Tibial artery (tissue), 4 donors: ENCODE results near the gene KCTD21.

Experiments
- DNase-seq, 2 donors: peaks; one replicate each; pipeline ENCODE4 v3.0.0-alpha.2; 2019
- H3K27ac ChIP-seq, 2 donors: fragments of 200-600 bp; sonication (generic) in 1 of 2; 1 replicate in 1 of 2; 2 replicates in 1 of 2; pipeline ENCODE4 v1.5.1; 2018 to 2019; ENCODE audit warnings: mild to moderate bottlenecking in 1 of 2
- H3K27me3 ChIP-seq, 2 donors: fragments of 200-600 bp; sonication (generic) in 1 of 2; one replicate each; pipeline versions ENCODE4 v1.5.1 to v1.6.0; 2016 to 2019
- H3K36me3 ChIP-seq, 3 donors: fragments of 200-600 bp; sonication (generic) in 2 of 3; one replicate each; pipeline ENCODE4 v1.5.1; 2016 to 2019; ENCODE audit warnings: mild to moderate bottlenecking in 2 of 3
- H3K4me1 ChIP-seq, 4 donors: fragments of 200-600 bp; sonication (generic) in 2 of 4; 1 replicate in 3 of 4; 2 replicates in 1 of 4; pipeline ENCODE4 v1.5.1; 2016 to 2019
- H3K4me3 ChIP-seq, 2 donors: fragments of 200-600 bp; sonication (generic) in 1 of 2; 1 replicate in 1 of 2; 2 replicates in 1 of 2; pipeline ENCODE4 v1.5.1; 2018 to 2019; ENCODE audit warnings: mild to moderate bottlenecking in 2 of 2
- H3K9me3 ChIP-seq, 3 donors: fragments of 200-600 bp; sonication (generic) in 1 of 3; one replicate each; pipeline ENCODE4 v1.5.1; 2016 to 2019
- CTCF ChIP-seq, 2 experiments: fragments of 200-600 bp in 1 of 2; fragments of 450-650 bp in 1 of 2; IDR thresholded peaks; one replicate each; pipeline ENCODE4 v1.5.1; 2017 to 2019; ENCODE audit warnings: antibody characterized with exemption in 2 of 2, mild to moderate bottlenecking in 1 of 2, moderate library complexity in 1 of 2
- intact Hi-C: fragments of 100-400 bp; cut with DNase I; formaldehyde crosslinking; loops from one replicate; pipeline ENCODE4 v1.15.0; 2023; ENCODE audit warnings: low total_unique reads

Gene KCTD21

GRCh38 chr11:78161346-78161745 lies 27.1 kb downstream of the KCTD21 start:
- no peak for DNase-seq
- Histone ChIP-seq H3K4me1 (peaks cover 0 to 60% (median 33%) of the 10 kb centered on the region in 4 donors), H3K27me3 (no peaks in the 10 kb centered on the region), H3K27ac (peak overlapping the region; percentile 79 to 82), H3K4me3 (no peak overlapping the region), H3K9me3 (no peaks in the 10 kb centered on the region), H3K36me3 (no peaks in the 10 kb centered on the region)
- intact Hi-C loops: loop anchor here (5.0 kb wide), 1 partner anchor 256 kb away; the partner anchor contains the start of gene GAB2
- no peak for TF ChIP-seq CTCF (IDR thresholded peaks at IDR 0.05)

- H3K4me3 ChIP-seq: no peak overlapping the region
- intact Hi-C loops: loop anchor here (5.0 kb wide), 1 partner anchor 257 kb away; the partner anchor contains the start of gene GAB2
- H3K27me3 ChIP-seq: no peaks in the 10 kb centered on the region
- H3K27ac ChIP-seq: peak overlapping the region; percentile 79 to 82
- H3K9me3 ChIP-seq: no peaks in the 10 kb centered on the region
- H3K4me1 ChIP-seq: peaks cover 0 to 65% (median 37%) of the 10 kb centered on the region in 4 donors
- H3K36me3 ChIP-seq: no peaks in the 10 kb centered on the region
- no peak for DNase-seq
- no peak for TF ChIP-seq CTCF (IDR thresholded peaks at IDR 0.05)
These were observed 27.9 kb downstream of the KCTD21 start for GRCh38 chr11:78160557-78160956.

GRCh38 chr11:78158987-78159652 lies 29.3 kb downstream of the KCTD21 start:
- Histone ChIP-seq H3K9me3 (no peaks in the 10 kb centered on the region), H3K4me1 (peaks cover 0 to 56% (median 33%) of the 10 kb centered on the region in 4 donors), H3K36me3 (no peaks in the 10 kb centered on the region), H3K4me3 (no peak overlapping the region), H3K27ac (peak overlapping the region; percentile 79 to 82), H3K27me3 (no peaks in the 10 kb centered on the region)
- TF ChIP-seq CTCF (IDR thresholded peaks at IDR 0.05): no peak
- intact Hi-C loops: no loop called here
- peak in 1 of 2 donors; percentile 57 for DNase-seq

GRCh38 chr11:78156127-78156844 lies 32.1 kb downstream of the KCTD21 start:
- Histone ChIP-seq H3K27me3 (no peaks in the 10 kb centered on the region), H3K9me3 (no peaks in the 10 kb centered on the region), H3K36me3 (no peaks in the 10 kb centered on the region), H3K27ac (peak overlapping the region; percentile 38 to 53), H3K4me1 (peaks cover 0 to 28% (median 14%) of the 10 kb centered on the region in 4 donors), H3K4me3 (no peak overlapping the region)
- intact Hi-C loops: no loop called here
- no peak for TF ChIP-seq CTCF (IDR thresholded peaks at IDR 0.05)
- DNase-seq: no peak

GRCh38 chr11:78151804-78152203 lies 36.6 kb downstream of the KCTD21 start:
- DNase-seq: no peak
- Histone ChIP-seq H3K9me3 (no peaks in the 10 kb centered on the region), H3K4me1 (peaks cover 0 to 25% (median 10%) of the 10 kb centered on the region in 4 donors), H3K27ac (no peak overlapping the region), H3K27me3 (no peaks in the 10 kb centered on the region), H3K36me3 (no peaks in the 10 kb centered on the region), H3K4me3 (no peak overlapping the region)
- intact Hi-C loops: loop anchor here (5.0 kb wide), 1 partner anchor 415 kb away; no protein-coding TSS in a partner anchor
- TF ChIP-seq CTCF (IDR thresholded peaks at IDR 0.05): no peak
